NAMALWA (cell line): ENCODE data around the gene SOX6.
"Not testable (repeated sequence)": the region's sequence is repeated elsewhere in the genome, so short reads cannot be mapped to it uniquely, and the experiment has no call there.

Source experiments
- DNase-seq: peaks from one replicate; pipeline ENCODE4 v3.0.0-alpha.2; 2015; ENCODE audit warnings: low spot score

The SOX6 gene

GRCh38 chr11:16095756-16096155 lies 260.6 kb downstream of the SOX6 start:
- no peak for DNase-seq

- DNase-seq: no peak
Measured at GRCh38 chr11:16093889-16094653, 262.3 kb downstream of the SOX6 start.

- no peak for DNase-seq
Measured at GRCh38 chr11:16091862-16092261, 264.5 kb downstream of the SOX6 start.

DNA sequence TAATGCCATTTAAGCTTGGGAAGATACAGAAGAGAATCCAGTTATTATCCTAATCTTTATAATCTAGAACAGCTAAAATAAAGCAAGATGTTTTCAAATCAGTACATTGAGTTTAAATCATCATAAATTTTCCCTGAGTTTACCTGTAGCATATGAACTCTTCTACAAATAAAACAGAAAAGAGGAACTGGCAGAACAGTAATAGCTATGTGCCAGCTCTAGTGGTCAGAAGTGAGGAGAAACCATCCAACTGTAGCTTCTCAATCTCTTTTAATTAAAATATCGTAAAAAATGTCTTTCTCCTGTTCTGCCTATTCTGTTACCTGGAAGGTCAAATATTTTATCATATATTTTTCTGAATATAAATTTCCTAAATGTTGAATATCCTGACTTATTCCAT lies 266.9 kb downstream of the SOX6 start:
- DNase-seq: no peak

DNA sequence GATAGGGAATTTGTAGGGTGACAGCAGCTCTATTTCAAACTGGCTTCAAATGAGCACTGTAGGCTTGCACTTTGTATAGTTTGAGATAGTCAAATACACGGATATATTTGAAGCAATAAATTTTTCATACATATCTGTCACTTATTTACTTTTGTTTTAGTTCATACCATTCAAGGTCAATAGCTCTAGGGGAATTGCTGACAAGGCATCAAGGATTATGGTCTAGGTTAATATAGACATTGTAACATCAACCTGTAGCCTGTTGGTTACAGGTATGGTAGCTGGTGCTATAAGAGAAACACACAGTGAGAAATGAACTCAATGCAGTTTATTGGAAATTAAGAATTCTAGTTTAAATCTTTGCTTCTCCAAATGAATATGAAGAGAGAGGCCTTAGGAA lies 267.6 kb downstream of the SOX6 start:
- no peak for DNase-seq

- DNase-seq: no peak
Measured at GRCh38 chr11:16087886-16088285, 268.5 kb downstream of the SOX6 start.

DNA sequence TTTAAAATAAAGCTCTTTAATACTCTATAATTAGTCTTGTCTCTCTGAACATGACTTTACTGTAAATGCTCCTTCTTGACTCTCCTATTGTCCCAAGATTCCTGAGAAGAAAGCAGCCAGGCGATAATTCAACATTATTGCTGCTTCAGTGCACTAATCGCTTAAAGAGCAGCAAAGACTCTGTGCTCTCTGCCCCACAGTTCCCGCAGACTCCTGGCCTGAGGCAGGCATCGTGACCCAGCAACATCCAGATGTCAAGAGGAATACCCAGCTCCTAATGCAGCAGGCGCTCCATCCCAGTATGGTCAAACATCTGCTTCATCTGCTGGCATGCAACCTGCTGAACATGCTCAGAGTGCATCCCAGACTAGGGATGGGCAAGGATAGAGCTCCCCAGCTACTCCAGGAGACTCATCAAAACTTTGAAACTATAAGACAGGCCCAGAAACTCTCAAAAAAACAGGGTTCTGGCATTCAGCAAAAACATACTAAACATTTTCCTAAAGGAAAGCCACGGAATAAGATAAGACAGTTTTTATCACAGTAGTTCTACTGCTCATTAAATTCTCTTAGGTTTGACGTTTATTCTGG lies 270.0 kb downstream of the SOX6 start:
- no peak for DNase-seq

GRCh38 chr11:16082095-16083055 lies 274.0 kb downstream of the SOX6 start:
- DNase-seq: no peak

GRCh38 chr11:16081382-16082094 lies 274.8 kb downstream of the SOX6 start:
- no peak for DNase-seq

GRCh38 chr11:16080688-16081381 lies 275.5 kb downstream of the SOX6 start:
- DNase-seq: no peak

GRCh38 chr11:16078936-16079335 lies 277.4 kb downstream of the SOX6 start:
- no peak for DNase-seq

GRCh38 chr11:16070573-16070972 lies 285.8 kb downstream of the SOX6 start:
- no peak for DNase-seq

GRCh38 chr11:16067268-16067667 lies 289.1 kb downstream of the SOX6 start:
- not testable (repeated sequence) for DNase-seq

DNA sequence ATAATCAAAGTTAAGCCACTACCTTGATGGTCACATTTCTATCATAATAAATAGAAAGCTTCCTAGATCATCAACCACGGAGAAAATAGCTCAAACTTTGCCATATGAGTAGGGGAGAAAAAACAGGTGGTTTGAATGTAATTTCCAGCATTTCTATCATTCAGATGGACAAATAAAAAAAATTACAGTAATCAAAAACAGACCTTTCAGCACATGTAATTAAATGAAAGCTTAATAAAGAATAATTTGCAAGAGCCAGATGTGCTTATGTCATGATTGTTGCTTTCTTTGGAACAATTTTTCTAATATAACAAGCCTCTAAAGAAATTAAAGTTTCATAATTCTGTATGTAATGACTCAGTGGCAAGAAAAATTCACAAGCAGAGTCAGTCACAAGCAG lies 297.0 kb downstream of the SOX6 start:
- no peak for DNase-seq

DNA sequence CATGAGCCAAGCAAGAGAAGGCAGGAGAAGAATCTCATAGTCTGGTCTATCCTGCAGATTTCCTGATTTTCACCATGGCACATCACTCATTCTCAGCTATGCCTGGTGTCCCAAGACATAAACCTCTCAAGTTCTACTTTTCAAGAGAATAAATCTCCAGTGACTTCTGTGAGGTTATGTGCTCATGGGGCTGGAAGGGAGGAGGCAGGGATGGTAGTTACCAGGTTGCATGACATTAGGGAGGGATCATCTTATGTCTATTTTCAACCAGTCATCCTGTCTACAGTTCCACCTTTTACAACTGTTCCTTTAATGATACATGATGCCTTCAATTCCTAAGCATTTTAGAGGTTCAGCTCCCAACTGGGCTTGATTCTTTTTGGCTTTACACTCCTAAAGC lies 297.7 kb downstream of the SOX6 start:
- no peak for DNase-seq

- no peak for DNase-seq
Measured at GRCh38 chr11:16052750-16053149, 303.6 kb downstream of the SOX6 start.

- no peak for DNase-seq
Measured at GRCh38 chr11:16049611-16050010, 306.7 kb downstream of the SOX6 start.

DNA sequence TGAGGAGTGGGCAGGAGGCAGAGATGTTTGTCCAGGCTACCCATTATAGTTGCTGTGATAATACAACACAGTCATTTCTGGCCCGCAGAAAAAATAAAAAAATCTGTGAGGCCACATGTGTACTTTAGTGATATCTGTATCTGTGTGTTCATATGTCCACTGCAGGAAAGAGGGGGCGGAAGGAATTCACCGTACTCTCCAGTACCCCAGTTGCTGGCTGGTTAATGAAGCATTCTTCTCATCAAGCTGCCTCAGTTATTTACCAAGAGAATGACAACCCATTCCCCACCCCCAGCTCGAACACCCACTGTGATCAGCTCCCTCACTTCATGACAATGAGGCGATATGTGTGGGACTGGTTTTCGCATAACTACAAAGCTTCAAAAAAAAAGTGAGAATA lies 309.3 kb downstream of the SOX6 start:
- no peak for DNase-seq

DNA sequence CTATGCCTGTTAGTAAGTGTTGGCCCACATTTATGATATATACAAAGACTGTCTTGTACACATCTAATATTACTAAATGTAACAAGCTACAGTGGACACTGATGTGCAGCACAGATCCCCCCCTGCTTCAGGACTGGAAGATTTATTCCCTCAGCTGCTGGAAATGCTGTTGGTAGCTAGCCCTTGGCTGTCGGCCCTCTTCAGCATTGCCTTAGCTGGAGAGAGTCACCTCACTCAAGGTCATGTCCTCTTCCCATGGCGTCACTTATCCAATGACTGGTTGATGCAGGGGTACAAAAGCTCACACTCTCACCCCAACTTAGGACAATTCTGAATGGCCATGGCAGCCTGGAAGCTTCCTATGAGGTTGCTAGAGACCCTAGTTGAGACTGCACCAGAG lies 312.7 kb downstream of the SOX6 start:
- DNase-seq: no peak

GRCh38 chr11:16041207-16041606 lies 315.1 kb downstream of the SOX6 start:
- DNase-seq: no peak

DNA sequence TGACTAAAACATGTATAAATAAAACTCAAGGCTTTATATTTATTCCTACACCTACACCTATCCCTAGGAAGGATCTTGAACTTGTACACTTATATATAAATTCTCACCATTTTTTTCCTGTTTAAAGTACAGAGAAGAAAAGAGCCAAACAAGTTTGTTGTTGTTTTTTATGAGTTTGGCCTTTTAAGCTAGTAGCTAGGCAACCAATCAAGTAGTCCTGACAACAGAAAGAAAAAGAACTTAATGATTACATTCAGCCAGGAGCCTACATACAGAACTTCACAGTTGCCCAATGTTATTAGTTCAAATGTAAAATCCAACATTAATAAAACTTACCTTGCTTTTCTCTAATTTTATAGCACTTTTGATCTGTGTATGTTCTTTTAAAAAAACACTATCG lies 316.2 kb downstream of the SOX6 start:
- DNase-seq: no peak

DNA sequence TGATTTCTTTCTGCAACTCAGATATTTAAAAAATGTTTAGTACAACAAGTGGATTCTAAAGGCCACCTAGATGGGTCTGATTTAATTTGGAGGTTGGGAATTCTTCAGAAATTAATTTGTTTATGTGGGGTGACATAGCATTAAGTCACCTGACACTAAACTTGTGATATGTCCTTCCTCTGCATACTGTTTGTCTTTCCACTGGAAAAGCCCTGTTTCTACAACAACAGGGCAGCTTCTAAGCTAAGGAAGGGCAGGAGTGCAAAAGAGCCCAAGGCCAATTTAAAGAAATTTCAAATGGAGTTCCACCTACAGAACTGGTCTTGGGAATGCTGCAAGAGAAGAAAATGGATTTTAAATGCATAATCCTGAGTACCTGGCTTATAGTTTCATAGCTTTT lies 319.2 kb downstream of the SOX6 start:
- DNase-seq: no peak
